SK-N-MC (cell line): ENCODE measurements around the gene ANGPTL2.

ENCODE experiments used
- EZH2 ChIP-seq: fragments of 200-600 bp; sonication (generic); IDR thresholded peaks from one replicate; pipeline ENCODE4 v1.6.1; 2017; ENCODE audit warnings: antibody characterized with exemption
- FOXP2 ChIP-seq: optimal IDR thresholded peaks from 2 replicates; pipeline ENCODE3; 2011; ENCODE audit warnings: mild to moderate bottlenecking, moderate library complexity; ENCODE audit not compliant: insufficient read depth; ENCODE audit errors: extremely low read length, control extremely low read depth
- POLR2AphosphoS5 ChIP-seq: IDR thresholded peaks from 2 replicates; pipeline ENCODE4 v1.6.1; 2012; ENCODE audit warnings: mild to moderate bottlenecking, low read depth, low read length, borderline replicate concordance

- TF ChIP-seq EZH2 (no peak), POLR2AphosphoS5 (no peak), FOXP2 (no peak)
Measured at GRCh38 chr9:127129073-127129717, 6.8 kb upstream of the ANGPTL2 start.
